Panc1 (cell line): Measurements from ENCODE around the gene LBR. TPM values are rescaled to one million over a fixed set of nuclear protein-coding genes. Genes with fewer than 3 reads are reported as not detected.

Experiments used
- ATAC-seq: fragments of 200-7000 bp; cut with Tn5 transposase; 2 replicates; pipeline ENCODE4 v1.9.1; 2020; ENCODE audit warnings: mild to moderate bottlenecking, moderate library complexity
- BruUV-seq: library from RNA; stranded (reverse); fragments of 400-500 nt; replicated peaks from 2 replicates; lab custom pipeline; 2021; lab: Mats Ljungman, UMichigan
- CTCF ChIA-PET: fragments of 300-600 bp; sonication (Branson Sonifier 250); formaldehyde crosslinking; loops from one replicate; lab custom pipeline; 2022; ENCODE audit warnings: antibody characterized with exemption; lab: Charles Lee
- POLR2A ChIA-PET: fragments of 300-600 bp; sonication (Branson Sonifier 250); formaldehyde crosslinking; loops from one replicate; lab custom pipeline; 2022; ENCODE audit warnings: antibody characterized with exemption; lab: Charles Lee
- DNase-seq: peaks from one replicate; pipeline ENCODE4 v3.0.0-alpha.2; 2010; ENCODE audit warnings: low read depth, low spot score
- H3K27ac ChIP-seq: 2 replicates; pipeline ENCODE4 v1.5.1; 2011; ENCODE audit warnings: mild to moderate bottlenecking, low read length, inconsistent platforms
- H3K27me3 ChIP-seq: fragments of 200-500 bp; sonication (Bioruptor generic); 2 replicates; pipeline ENCODE4 v1.6.0; 2014; ENCODE audit warnings: low read length, inconsistent platforms; ENCODE audit not compliant: control insufficient read depth, insufficient read depth
- H3K36me3 ChIP-seq: fragments of 200-500 bp; sonication (Bioruptor generic); 2 replicates; pipeline ENCODE4 v1.5.1; 2014; ENCODE audit warnings: inconsistent platforms, mild to moderate bottlenecking, low read length, moderate library complexity; ENCODE audit not compliant: control insufficient read depth, insufficient read depth
- H3K4me1 ChIP-seq: 2 replicates; pipeline ENCODE4 v1.5.1; 2011; ENCODE audit warnings: inconsistent platforms, mild to moderate bottlenecking, low read length, moderate library complexity; ENCODE audit not compliant: control insufficient read depth, insufficient read depth
- H3K4me3 ChIP-seq, 2 experiments: 2 replicates each; pipeline ENCODE4 v1.5.1; 2011 to 2012; ENCODE audit warnings: low read depth in 2 of 2, low read length in 2 of 2, mild to moderate bottlenecking in 2 of 2, inconsistent platforms in 1 of 2, moderate library complexity in 1 of 2
- H3K9me3 ChIP-seq: fragments of 200-500 bp; sonication (Bioruptor generic); 2 replicates; pipeline ENCODE4 v1.5.1; 2014; ENCODE audit warnings: low read depth, mild to moderate bottlenecking, inconsistent platforms, low read length, moderate library complexity; ENCODE audit not compliant: control insufficient read depth, insufficient read depth
- CTCF ChIP-seq: fragments of 450-650 bp; IDR thresholded peaks from 2 replicates; pipeline ENCODE4 v1.5.1; 2017; ENCODE audit warnings: mild to moderate bottlenecking
- POLR2AphosphoS5 ChIP-seq: IDR thresholded peaks from 2 replicates; pipeline ENCODE4 v1.6.1; 2012; ENCODE audit warnings: mild to moderate bottlenecking, low read depth, low read length, moderate library complexity
- REST ChIP-seq, 2 experiments: IDR thresholded peaks; 2 replicates each; pipeline ENCODE4 v1.6.1; 2011 to 2012; ENCODE audit warnings: low read depth in 2 of 2, control low read depth in 1 of 2, low read length in 1 of 2, mild to moderate bottlenecking in 1 of 2, moderate library complexity in 1 of 2; ENCODE audit not compliant: insufficient read depth in 1 of 2
- SIN3A ChIP-seq: IDR thresholded peaks from 2 replicates; pipeline ENCODE4 v1.6.1; 2012; ENCODE audit warnings: low read depth, mild to moderate bottlenecking, low read length, moderate library complexity, borderline replicate concordance; ENCODE audit not compliant: insufficient read depth
- TCF7L2 ChIP-seq: IDR thresholded peaks from 2 replicates; pipeline ENCODE4 v1.6.1; 2011; ENCODE audit warnings: mild to moderate bottlenecking, low read depth, low read length, inconsistent platforms
- in situ Hi-C: cut with HindIII; loops from 2 replicates; pipeline ENCODE4 v1.10.0; 2016; ENCODE audit warnings: low sequenced_read_pairs, low pct_unique_long_range_greater_than_20kb
- intact Hi-C: fragments of 100-400 bp; cut with micrococcal nuclease; formaldehyde crosslinking; loops from one replicate; pipeline ENCODE4 v1.10.0; 2022; ENCODE audit not compliant: unreplicated experiment
- total RNA-seq: library from RNA; stranded (reverse); gene quantifications from one replicate; pipeline ENCODE4 v1.2.1, GENCODE V29; 2021; ENCODE audit not compliant: unreplicated experiment

The LBR gene
- total RNA-seq, 1 experiment from 2014 or later = 58.2 TPM

- BruUV-seq = no TSS peak
- Histone ChIP-seq H3K27ac (no peak overlapping the region), H3K4me3 (no peak overlapping the region), H3K9me3 (no peaks in the 10 kb centered on the region), H3K4me1 (no peaks in the 10 kb centered on the region), H3K36me3 (no peaks in the 10 kb centered on the region), H3K27me3 (no peaks in the 10 kb centered on the region)
- ATAC-seq = no peak
- no peak for DNase-seq
- ChIA-PET CTCF (no interaction called here), POLR2A (no interaction called here)
- intact Hi-C loops (no loop called here), in situ Hi-C loops (no loop called here)
- TF ChIP-seq POLR2AphosphoS5 = no peak
- no peak for TF ChIP-seq SIN3A
- TF ChIP-seq TCF7L2 = no peak
- no peak for TF ChIP-seq REST (IDR thresholded peaks at IDR 0.05; ENCODE audit: insufficient read depth in 1 of 2, low read depth in 2 of 2, low read length in 1 of 2)
- TF ChIP-seq CTCF = no peak
These were observed 47.1 kb downstream of the LBR start for GRCh38 chr1:225380691-225381090.

GRCh38 chr1:225378880-225379279, 49.0 kb downstream of the LBR start:
- Histone ChIP-seq H3K36me3 (no peaks in the 10 kb centered on the region), H3K9me3 (no peaks in the 10 kb centered on the region), H3K4me1 (no peaks in the 10 kb centered on the region), H3K4me3 (no peak overlapping the region), H3K27ac (no peak overlapping the region), H3K27me3 (no peaks in the 10 kb centered on the region)
- CTCF ChIA-PET = no interaction called here
- no TSS peak for BruUV-seq
- DNase-seq (no peak), ATAC-seq (no peak)
- intact Hi-C loops (no loop called here), in situ Hi-C loops (no loop called here)
- POLR2A ChIA-PET = no interaction called here
- TF ChIP-seq POLR2AphosphoS5 (no peak), REST (IDR thresholded peaks at IDR 0.05; ENCODE audit: insufficient read depth in 1 of 2, low read depth in 2 of 2, low read length in 1 of 2) (no peak), CTCF (no peak), SIN3A (no peak)
